Measurements from ENCODE around the gene CDH19. TPM values are rescaled to one million over a fixed set of nuclear protein-coding genes. Genes with fewer than 3 reads are reported as not detected.

CDH19 gene
- total and polyA plus RNA-seq, 10 of the 15 experiments (the other 5 are each of a cell fraction or from before 2014, with no cell fraction given) = 0.01 TPM; not detected in 9

- Histone ChIP-seq H3K79me2 (ENCODE audit: control insufficient read depth, insufficient read depth, low read length) (no peaks in the 10 kb centered on the region), H3K36me3 (ENCODE audit: control insufficient read depth in 2 of 2, insufficient read depth in 2 of 2, low read length in 1 of 2) (no peaks in the 10 kb centered on the region), H3K4me3 (no peak overlapping the region), H3K27me3 (replicated peaks in 1 of 2; ENCODE audit: control insufficient read depth in 2 of 2, insufficient read depth in 2 of 2, low read length in 1 of 2) (no peaks in the 10 kb centered on the region), H3K27ac (ENCODE audit: control insufficient read depth, insufficient read depth) (no peak overlapping the region), H4K20me1 (ENCODE audit: control insufficient read depth, insufficient read depth) (no peaks in the 10 kb centered on the region), H3K4me2 (ENCODE audit: control insufficient read depth, insufficient read depth) (no peak overlapping the region), H3K4me1 (ENCODE audit: control insufficient read depth, insufficient read depth, low read length) (no peaks in the 10 kb centered on the region), H2AFZ (ENCODE audit: control insufficient read depth, low read depth, low read length) (no peak overlapping the region), H3K9me3 (replicated peaks; ENCODE audit: control insufficient read depth, insufficient read depth, low read length) (no peaks in the 10 kb centered on the region), H3K9ac (ENCODE audit: control insufficient read depth, insufficient read depth, low read length) (no peak overlapping the region)
- 58% methylated on average over 3 of the region's 3 CpGs for WGBS (ENCODE audit: insufficient coverage, insufficient replicate concordance, low lambda C conversion rate, missing lambda C conversion rate)
- TF ChIP-seq EP300 (IDR thresholded peaks at IDR 0.05; ENCODE audit: borderline replicate concordance in 1 of 2, control insufficient read depth in 1 of 2, low read depth in 2 of 2, low read length in 2 of 2) = no peak
- TF ChIP-seq CBX3 (IDR thresholded peaks at IDR 0.05; ENCODE audit: borderline replicate concordance, low read depth) = no peak
- no peak for TF ChIP-seq E2F4 (IDR thresholded peaks at IDR 0.05; ENCODE audit: low read depth, low read length)
- TF ChIP-seq SREBF2 (IDR thresholded peaks at IDR 0.05; ENCODE audit: low read length) = no peak
- TF ChIP-seq TCF3 (IDR thresholded peaks at IDR 0.05; ENCODE audit: borderline replicate concordance, insufficient read depth, low read depth, low read length) = no peak
- no peak for TF ChIP-seq TCF12 (IDR thresholded peaks at IDR 0.05; ENCODE audit: low read depth, low read length)
- TF ChIP-seq BMI1 (IDR thresholded peaks at IDR 0.05; ENCODE audit: borderline replicate concordance) = no peak
- TF ChIP-seq GABPA (IDR thresholded peaks at IDR 0.05; ENCODE audit: low read depth) = no peak
- TF ChIP-seq ZNF207 (IDR thresholded peaks at IDR 0.05; ENCODE audit: borderline replicate concordance) = no peak
- no peak for TF ChIP-seq ZBTB4 (CRISPR knock-in tag; IDR thresholded peaks at IDR 0.05)
- TF ChIP-seq YBX1 (IDR thresholded peaks at IDR 0.05) = no peak
- TF ChIP-seq CTCF (IDR thresholded peaks at IDR 0.05 in 2 of 3, conservative IDR thresholded peaks at IDR 0.05 in 1 of 3; ENCODE audit: control insufficient read depth in 2 of 3, extremely low read depth in 1 of 3, insufficient read depth in 1 of 3, low read depth in 3 of 3, low read length in 3 of 3) = no peak
- no peak for TF ChIP-seq ZSCAN29 (IDR thresholded peaks at IDR 0.05)
- FAIRE-seq (no peak), ATAC-seq (no peak), DNase-seq (ENCODE audit: low read depth, low spot score) (no peak)
- BruUV-seq (replicated peaks) = no TSS peak
- SMC1A ChIA-PET (ENCODE audit: uncharacterized antibody, unreplicated experiment) = no interaction called here
- in situ Hi-C loops (cut with MboI) = no loop called here
- CTCF ChIA-PET = no interaction called here
- RAD21 ChIA-PET (ENCODE audit: unreplicated experiment) = no interaction called here
- intact Hi-C loops (cut with micrococcal nuclease; ENCODE audit: unreplicated experiment) = no loop called here
- POLR2A ChIA-PET = no interaction called here
Measured at GRCh38 chr18:66508937-66509336, 95.0 kb downstream of the CDH19 start.

All from GM12878 (cell line).